NCI-H146 (cell line): Measurements from ENCODE around the gene KCNQ5.

Source experiments
- DNase-seq: peaks from one replicate; lab custom pipeline; 2025; lab: John Stamatoyannopoulos, UW

The KCNQ5 gene

GRCh38 chr6:72905705-72906478 lies 284.0 kb downstream of the KCNQ5 start:
- DNase-seq = no peak

GRCh38 chr6:72911463-72912155 lies 289.7 kb downstream of the KCNQ5 start:
- DNase-seq = no peak

GRCh38 chr6:72913797-72914196 lies 291.9 kb downstream of the KCNQ5 start:
- DNase-seq = no peak

- no peak for DNase-seq
Observed at GRCh38 chr6:72916298-72916697, 294.4 kb downstream of the KCNQ5 start.

- DNase-seq = no peak
Observed at GRCh38 chr6:72916906-72917305, 295.0 kb downstream of the KCNQ5 start.

GRCh38 chr6:72922401-72922800 lies 300.5 kb downstream of the KCNQ5 start:
- DNase-seq = no peak

- no peak for DNase-seq
Observed at GRCh38 chr6:72925136-72925535, 303.3 kb downstream of the KCNQ5 start.

- no peak for DNase-seq
Observed at GRCh38 chr6:72930556-72931132, 308.8 kb downstream of the KCNQ5 start.

GRCh38 chr6:72931325-72931887 lies 309.5 kb downstream of the KCNQ5 start:
- DNase-seq = no peak

GRCh38 chr6:72933233-72933632 lies 311.4 kb downstream of the KCNQ5 start:
- no peak for DNase-seq

- DNase-seq = no peak
Observed at GRCh38 chr6:72936766-72937559, 315.1 kb downstream of the KCNQ5 start.

- DNase-seq = no peak
Observed at GRCh38 chr6:72938104-72938503, 316.2 kb downstream of the KCNQ5 start.

- no peak for DNase-seq
Observed at GRCh38 chr6:72939004-72939403, 317.1 kb downstream of the KCNQ5 start.

- no peak for DNase-seq
Observed at GRCh38 chr6:72940265-72940664, 318.4 kb downstream of the KCNQ5 start.

- DNase-seq = no peak
Observed at GRCh38 chr6:72941263-72941662, 319.4 kb downstream of the KCNQ5 start.

GRCh38 chr6:72941751-72942150 lies 319.9 kb downstream of the KCNQ5 start:
- no peak for DNase-seq

- no peak for DNase-seq
Observed at GRCh38 chr6:72943699-72944098, 321.8 kb downstream of the KCNQ5 start.

- DNase-seq = no peak
Observed at GRCh38 chr6:72944660-72945059, 322.8 kb downstream of the KCNQ5 start.

- no peak for DNase-seq
Observed at GRCh38 chr6:72946774-72947173, 324.9 kb downstream of the KCNQ5 start.

GRCh38 chr6:72947534-72947933 lies 325.7 kb downstream of the KCNQ5 start:
- DNase-seq = no peak

GRCh38 chr6:72948153-72948552 lies 326.3 kb downstream of the KCNQ5 start:
- no peak for DNase-seq
